Measurements from ENCODE around the gene OSR1.

The OSR1 gene

DNA sequence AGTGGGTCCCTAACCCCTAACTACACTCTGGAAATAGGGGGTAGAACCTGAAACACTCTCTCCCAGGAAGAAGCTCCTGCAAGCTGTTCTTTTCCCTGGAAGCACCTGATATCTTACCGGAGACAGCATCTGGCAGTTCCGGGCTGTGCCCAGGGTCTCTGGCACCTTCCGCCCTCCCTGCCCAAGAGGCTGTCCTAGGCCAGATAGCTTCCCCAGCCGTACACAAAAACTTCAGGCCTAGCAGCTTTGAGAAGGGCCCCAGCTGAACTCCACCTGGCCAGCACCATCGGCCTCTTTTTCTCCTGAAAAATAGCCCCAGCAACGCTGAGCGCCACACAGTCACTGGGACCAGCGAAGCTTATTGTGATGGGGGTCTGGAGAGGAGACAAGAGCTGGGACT is 9.7 kb downstream of the OSR1 start:
- Histone ChIP-seq H3K9ac (ENCODE audit: low read length) (no peak overlapping the region), H3K4me3 (ENCODE audit: low read length) (peak overlapping the region; percentile 97), H3K36me3 (ENCODE audit: control insufficient read depth, low read depth, low read length) (no peaks in the 10 kb centered on the region), H3K27ac (ENCODE audit: low read length) (no peak overlapping the region), H3K27me3 (ENCODE audit: control insufficient read depth, insufficient read depth, low read length) (peaks cover 68% of the 10 kb centered on the region), H3K4me1 (ENCODE audit: control insufficient read depth, low read depth, low read length) (peaks cover 14% of the 10 kb centered on the region), H3K9me3 (ENCODE audit: control insufficient read depth, low read depth, low read length) (no peaks in the 10 kb centered on the region)

- peak overlapping the region; percentile 97 for H3K4me3 ChIP-seq (ENCODE audit: low read length)
- no peaks in the 10 kb centered on the region for H3K36me3 ChIP-seq (ENCODE audit: control insufficient read depth, low read depth, low read length)
- H3K9me3 ChIP-seq (ENCODE audit: control insufficient read depth, low read depth, low read length), result no peaks in the 10 kb centered on the region
- peaks cover 12% of the 10 kb centered on the region for H3K4me1 ChIP-seq (ENCODE audit: control insufficient read depth, low read depth, low read length)
- H3K27me3 ChIP-seq (ENCODE audit: control insufficient read depth, insufficient read depth, low read length), result peaks cover 60% of the 10 kb centered on the region
- H3K27ac ChIP-seq (ENCODE audit: low read length), result no peak overlapping the region
- peak overlapping the region; percentile 74 for H3K9ac ChIP-seq (ENCODE audit: low read length)
Measured at GRCh38 chr2:19347619-19348562, 10.5 kb downstream of the OSR1 start.

GRCh38 chr2:19346983-19347618 is 11.3 kb downstream of the OSR1 start:
- H3K27ac ChIP-seq (ENCODE audit: low read length), result no peak overlapping the region
- H3K4me1 ChIP-seq (ENCODE audit: control insufficient read depth, low read depth, low read length), result peaks cover 9% of the 10 kb centered on the region
- H3K9me3 ChIP-seq (ENCODE audit: control insufficient read depth, low read depth, low read length), result no peaks in the 10 kb centered on the region
- H3K27me3 ChIP-seq (ENCODE audit: control insufficient read depth, insufficient read depth, low read length), result peaks cover 52% of the 10 kb centered on the region
- no peaks in the 10 kb centered on the region for H3K36me3 ChIP-seq (ENCODE audit: control insufficient read depth, low read depth, low read length)
- peak overlapping the region; percentile 97 for H3K4me3 ChIP-seq (ENCODE audit: low read length)
- H3K9ac ChIP-seq (ENCODE audit: low read length), result peak overlapping the region; percentile 74

DNA sequence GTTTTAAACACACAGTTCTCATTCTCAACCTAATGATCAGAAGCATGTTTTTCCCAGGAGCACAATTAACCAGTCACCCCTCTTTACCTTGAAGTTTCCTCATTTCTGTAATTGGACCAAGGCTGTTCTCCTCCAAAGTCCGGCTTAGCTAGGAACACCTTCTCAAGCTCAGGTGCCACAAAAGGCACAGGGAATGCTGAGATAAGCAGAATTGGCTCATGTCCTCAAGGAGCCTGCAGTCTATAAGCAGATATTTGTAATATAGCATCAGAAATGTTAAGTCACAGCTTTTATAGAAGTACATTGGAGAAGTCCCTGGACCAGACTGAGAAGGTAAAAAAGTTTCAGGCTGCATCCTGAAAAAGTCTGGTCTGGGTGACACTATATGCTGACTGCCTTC is 20.7 kb downstream of the OSR1 start:
- H3K36me3 ChIP-seq (ENCODE audit: control insufficient read depth, low read depth, low read length), result no peaks in the 10 kb centered on the region
- no peaks in the 10 kb centered on the region for H3K9me3 ChIP-seq (ENCODE audit: control insufficient read depth, low read depth, low read length)
- no peaks in the 10 kb centered on the region for H3K4me1 ChIP-seq (ENCODE audit: control insufficient read depth, low read depth, low read length)
- H3K4me3 ChIP-seq (ENCODE audit: low read length), result no peak overlapping the region
- no peak overlapping the region for H3K27ac ChIP-seq (ENCODE audit: low read length)
- no peak overlapping the region for H3K9ac ChIP-seq (ENCODE audit: low read length)
- H3K27me3 ChIP-seq (ENCODE audit: control insufficient read depth, insufficient read depth, low read length), result no peaks in the 10 kb centered on the region

- no peaks in the 10 kb centered on the region for H3K36me3 ChIP-seq (ENCODE audit: control insufficient read depth, low read depth, low read length)
- no peaks in the 10 kb centered on the region for H3K27me3 ChIP-seq (ENCODE audit: control insufficient read depth, insufficient read depth, low read length)
- no peaks in the 10 kb centered on the region for H3K4me1 ChIP-seq (ENCODE audit: control insufficient read depth, low read depth, low read length)
- no peaks in the 10 kb centered on the region for H3K9me3 ChIP-seq (ENCODE audit: control insufficient read depth, low read depth, low read length)
- no peak overlapping the region for H3K27ac ChIP-seq (ENCODE audit: low read length)
- H3K9ac ChIP-seq (ENCODE audit: low read length), result no peak overlapping the region
- no peak overlapping the region for H3K4me3 ChIP-seq (ENCODE audit: low read length)
Measured at GRCh38 chr2:19337202-19337601, 21.2 kb downstream of the OSR1 start.

DNA sequence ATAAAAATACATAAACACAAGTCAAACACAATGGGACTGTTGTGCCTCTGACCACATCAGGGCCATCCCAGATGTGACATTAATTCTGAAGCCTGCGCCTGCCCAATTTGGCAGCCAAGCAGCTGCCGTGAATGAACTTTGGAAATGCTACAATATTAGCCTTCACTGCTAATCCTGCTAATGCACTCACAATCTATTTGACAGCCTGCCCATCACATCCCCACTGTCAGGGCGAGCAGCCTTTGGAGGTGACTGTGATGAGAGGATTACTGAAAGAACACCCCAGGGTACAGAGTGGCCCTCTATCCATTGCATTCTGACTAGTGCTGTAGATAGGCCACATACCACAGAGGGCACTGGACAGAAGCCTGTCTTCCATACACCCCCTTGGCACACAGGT is 21.6 kb downstream of the OSR1 start:
- no peak overlapping the region for H3K9ac ChIP-seq (ENCODE audit: low read length)
- no peaks in the 10 kb centered on the region for H3K27me3 ChIP-seq (ENCODE audit: control insufficient read depth, insufficient read depth, low read length)
- H3K4me3 ChIP-seq (ENCODE audit: low read length), result no peak overlapping the region
- H3K27ac ChIP-seq (ENCODE audit: low read length), result no peak overlapping the region
- H3K9me3 ChIP-seq (ENCODE audit: control insufficient read depth, low read depth, low read length), result no peaks in the 10 kb centered on the region
- H3K4me1 ChIP-seq (ENCODE audit: control insufficient read depth, low read depth, low read length), result no peaks in the 10 kb centered on the region
- H3K36me3 ChIP-seq (ENCODE audit: control insufficient read depth, low read depth, low read length), result no peaks in the 10 kb centered on the region

DNA sequence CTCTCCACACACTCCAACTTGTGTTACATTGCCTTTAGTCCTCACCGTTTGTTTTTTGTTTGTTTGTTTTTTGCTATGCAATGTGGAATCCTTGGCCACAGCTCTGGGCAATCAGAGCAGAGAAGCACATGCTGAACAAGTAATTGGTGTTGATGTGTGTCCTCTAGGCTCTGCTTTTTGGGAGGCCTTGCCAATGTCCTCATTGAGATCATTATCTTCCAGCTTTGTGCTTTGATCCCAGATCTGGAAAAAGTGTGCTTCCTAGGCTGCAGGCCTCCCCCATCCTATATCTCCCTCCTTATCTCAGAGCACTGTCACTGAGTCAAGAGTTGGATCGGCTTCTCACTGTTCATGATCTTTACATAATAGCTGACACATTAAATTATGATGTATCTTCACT is 25.9 kb downstream of the OSR1 start:
- no peak overlapping the region for H3K9ac ChIP-seq (ENCODE audit: low read length)
- H3K9me3 ChIP-seq (ENCODE audit: control insufficient read depth, low read depth, low read length), result no peaks in the 10 kb centered on the region
- no peaks in the 10 kb centered on the region for H3K36me3 ChIP-seq (ENCODE audit: control insufficient read depth, low read depth, low read length)
- no peaks in the 10 kb centered on the region for H3K4me1 ChIP-seq (ENCODE audit: control insufficient read depth, low read depth, low read length)
- H3K27ac ChIP-seq (ENCODE audit: low read length), result no peak overlapping the region
- H3K27me3 ChIP-seq (ENCODE audit: control insufficient read depth, insufficient read depth, low read length), result no peaks in the 10 kb centered on the region
- no peak overlapping the region for H3K4me3 ChIP-seq (ENCODE audit: low read length)

DNA sequence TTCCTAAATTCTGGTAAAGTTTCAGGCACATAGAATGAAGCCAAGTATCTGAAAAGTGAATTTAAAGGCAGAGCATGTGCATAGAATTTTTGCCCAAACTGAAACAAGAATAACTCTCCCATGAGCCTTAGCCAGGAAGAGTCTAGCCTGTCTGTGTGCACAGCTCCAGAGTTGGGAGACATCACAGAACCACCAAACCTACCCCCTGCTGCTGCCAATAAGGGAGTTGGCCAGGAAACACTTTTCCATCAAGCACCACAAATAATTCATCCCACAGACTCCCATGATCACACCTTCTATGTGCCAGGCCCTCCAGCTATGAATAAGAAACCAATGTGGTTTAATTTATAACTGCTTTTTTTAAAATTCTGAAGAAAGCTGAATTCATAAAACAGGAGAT is 27.0 kb downstream of the OSR1 start:
- no peaks in the 10 kb centered on the region for H3K9me3 ChIP-seq (ENCODE audit: control insufficient read depth, low read depth, low read length)
- H3K36me3 ChIP-seq (ENCODE audit: control insufficient read depth, low read depth, low read length), result no peaks in the 10 kb centered on the region
- H3K9ac ChIP-seq (ENCODE audit: low read length), result no peak overlapping the region
- no peak overlapping the region for H3K4me3 ChIP-seq (ENCODE audit: low read length)
- H3K27me3 ChIP-seq (ENCODE audit: control insufficient read depth, insufficient read depth, low read length), result no peaks in the 10 kb centered on the region
- H3K4me1 ChIP-seq (ENCODE audit: control insufficient read depth, low read depth, low read length), result no peaks in the 10 kb centered on the region
- no peak overlapping the region for H3K27ac ChIP-seq (ENCODE audit: low read length)

- no peaks in the 10 kb centered on the region for H3K9me3 ChIP-seq (ENCODE audit: control insufficient read depth, low read depth, low read length)
- H3K4me3 ChIP-seq (ENCODE audit: low read length), result no peak overlapping the region
- no peaks in the 10 kb centered on the region for H3K4me1 ChIP-seq (ENCODE audit: control insufficient read depth, low read depth, low read length)
- no peaks in the 10 kb centered on the region for H3K36me3 ChIP-seq (ENCODE audit: control insufficient read depth, low read depth, low read length)
- no peak overlapping the region for H3K9ac ChIP-seq (ENCODE audit: low read length)
- H3K27me3 ChIP-seq (ENCODE audit: control insufficient read depth, insufficient read depth, low read length), result no peaks in the 10 kb centered on the region
- no peak overlapping the region for H3K27ac ChIP-seq (ENCODE audit: low read length)
Measured at GRCh38 chr2:19330436-19330835, 28.0 kb downstream of the OSR1 start.

GRCh38 chr2:19329445-19329844 is 29.0 kb downstream of the OSR1 start:
- no peaks in the 10 kb centered on the region for H3K4me1 ChIP-seq (ENCODE audit: control insufficient read depth, low read depth, low read length)
- no peaks in the 10 kb centered on the region for H3K36me3 ChIP-seq (ENCODE audit: control insufficient read depth, low read depth, low read length)
- H3K9me3 ChIP-seq (ENCODE audit: control insufficient read depth, low read depth, low read length), result no peaks in the 10 kb centered on the region
- H3K4me3 ChIP-seq (ENCODE audit: low read length), result no peak overlapping the region
- no peak overlapping the region for H3K27ac ChIP-seq (ENCODE audit: low read length)
- H3K9ac ChIP-seq (ENCODE audit: low read length), result no peak overlapping the region
- H3K27me3 ChIP-seq (ENCODE audit: control insufficient read depth, insufficient read depth, low read length), result no peaks in the 10 kb centered on the region

GRCh38 chr2:19327496-19327895 is 30.9 kb downstream of the OSR1 start:
- H3K27me3 ChIP-seq (ENCODE audit: control insufficient read depth, insufficient read depth, low read length), result no peaks in the 10 kb centered on the region

DNA sequence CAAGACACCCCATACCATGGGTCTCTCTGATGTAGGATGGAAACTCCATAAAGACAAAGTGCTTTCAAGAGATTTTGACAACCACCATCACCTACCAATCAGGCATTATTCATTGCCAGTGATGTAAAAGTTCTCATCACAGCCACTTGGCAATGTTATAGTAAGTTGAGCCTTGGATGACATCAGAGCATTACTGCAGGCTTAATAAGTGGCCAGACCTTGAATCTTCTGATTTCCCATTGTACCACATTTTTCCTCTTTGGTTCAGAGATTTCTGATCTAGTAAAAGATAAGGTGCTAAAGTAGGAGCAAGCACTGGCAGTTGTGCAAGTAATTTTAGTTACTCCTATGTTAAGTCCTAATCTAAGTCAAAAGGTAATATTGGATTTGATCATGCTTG is 36.5 kb downstream of the OSR1 start:
- Histone ChIP-seq H3K4me1 (ENCODE audit: control insufficient read depth, low read depth, low read length) (no peaks in the 10 kb centered on the region), H3K9ac (ENCODE audit: low read length) (no peak overlapping the region), H3K9me3 (ENCODE audit: control insufficient read depth, low read depth, low read length) (no peaks in the 10 kb centered on the region)

More at GRCh38 chr2:19327496-19327895, 30.9 kb downstream of the OSR1 start:
- H3K36me3 ChIP-seq (ENCODE audit: control insufficient read depth, low read depth, low read length), result no peaks in the 10 kb centered on the region
- no peaks in the 10 kb centered on the region for H3K4me1 ChIP-seq (ENCODE audit: control insufficient read depth, low read depth, low read length)
- no peak overlapping the region for H3K9ac ChIP-seq (ENCODE audit: low read length)
- H3K4me3 ChIP-seq (ENCODE audit: low read length), result no peak overlapping the region
- no peak overlapping the region for H3K27ac ChIP-seq (ENCODE audit: low read length)
- no peaks in the 10 kb centered on the region for H3K9me3 ChIP-seq (ENCODE audit: control insufficient read depth, low read depth, low read length)

More for the DNA sequence above, 36.5 kb downstream of the OSR1 start:
- Histone ChIP-seq H3K36me3 (ENCODE audit: control insufficient read depth, low read depth, low read length) (no peaks in the 10 kb centered on the region), H3K27ac (ENCODE audit: low read length) (no peak overlapping the region), H3K27me3 (ENCODE audit: control insufficient read depth, insufficient read depth, low read length) (no peaks in the 10 kb centered on the region), H3K4me3 (ENCODE audit: low read length) (no peak overlapping the region)

Data from iPS-18a (cell line).